GM19023 (cell line): ENCODE results near the gene MPP3.
"Not testable (repeated sequence)": the region's sequence is repeated elsewhere in the genome, so short reads cannot be mapped to it uniquely, and the experiment has no call there.

ENCODE experiments used
- ATAC-seq: cut with Tn5 transposase; IDR thresholded peaks from one replicate; pipeline ENCODE4 v1.9.1; 2021; ENCODE audit warnings: mild to moderate bottlenecking, moderate library complexity; ENCODE audit not compliant: unreplicated experiment

MPP3 gene, protein sequence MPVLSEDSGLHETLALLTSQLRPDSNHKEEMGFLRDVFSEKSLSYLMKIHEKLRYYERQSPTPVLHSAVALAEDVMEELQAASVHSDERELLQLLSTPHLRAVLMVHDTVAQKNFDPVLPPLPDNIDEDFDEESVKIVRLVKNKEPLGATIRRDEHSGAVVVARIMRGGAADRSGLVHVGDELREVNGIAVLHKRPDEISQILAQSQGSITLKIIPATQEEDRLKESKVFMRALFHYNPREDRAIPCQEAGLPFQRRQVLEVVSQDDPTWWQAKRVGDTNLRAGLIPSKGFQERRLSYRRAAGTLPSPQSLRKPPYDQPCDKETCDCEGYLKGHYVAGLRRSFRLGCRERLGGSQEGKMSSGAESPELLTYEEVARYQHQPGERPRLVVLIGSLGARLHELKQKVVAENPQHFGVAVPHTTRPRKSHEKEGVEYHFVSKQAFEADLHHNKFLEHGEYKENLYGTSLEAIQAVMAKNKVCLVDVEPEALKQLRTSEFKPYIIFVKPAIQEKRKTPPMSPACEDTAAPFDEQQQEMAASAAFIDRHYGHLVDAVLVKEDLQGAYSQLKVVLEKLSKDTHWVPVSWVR

DNA sequence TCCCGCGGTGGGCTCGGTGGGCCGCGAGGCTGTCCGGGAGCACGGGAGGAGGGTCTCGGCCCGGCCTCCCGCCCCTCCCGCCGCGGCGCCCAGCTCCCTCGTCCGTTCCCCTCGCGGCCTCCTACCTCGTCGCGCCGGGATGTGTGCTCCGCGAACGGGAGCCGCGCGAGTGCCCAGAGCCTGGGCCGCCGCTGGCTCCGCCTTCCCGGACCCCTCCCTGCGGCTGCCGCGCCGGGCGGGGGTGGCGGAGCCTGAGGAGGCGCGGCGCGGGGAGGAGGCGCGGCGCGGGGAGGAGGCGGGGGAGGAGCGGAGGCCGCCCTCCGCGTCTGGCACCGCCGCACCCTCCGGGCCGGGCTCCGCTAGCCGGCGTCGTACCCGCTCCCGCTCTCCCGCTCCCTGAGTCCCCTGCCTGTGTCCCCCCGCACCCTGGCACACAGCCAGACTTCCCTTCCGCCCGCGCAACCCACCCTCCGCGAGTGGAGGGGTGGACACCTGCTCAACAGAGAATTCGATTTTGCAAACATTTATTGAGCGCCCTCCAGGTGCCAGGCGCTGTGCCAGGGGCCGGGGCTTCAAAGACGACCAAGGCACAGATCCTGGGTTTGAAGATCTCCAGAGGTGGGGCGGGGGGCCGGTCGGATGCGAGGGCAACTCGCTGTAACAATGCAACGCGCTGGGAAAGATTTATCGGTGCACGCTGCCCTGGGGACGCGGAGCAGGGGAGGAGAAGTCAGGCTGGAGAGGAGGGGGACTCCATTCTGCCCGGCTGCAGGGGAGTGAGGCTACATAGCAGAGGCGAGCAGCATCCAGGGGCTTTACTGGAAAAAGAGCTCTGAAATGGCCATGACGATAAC, at the start of gene MPP3:
Gene MPP3 (minus strand): TSS at position 171 of the 854 bp plus-strand sequence. CDS start 1,240 bp downstream, outside the sequence.
- ATAC-seq = no peak

DNA sequence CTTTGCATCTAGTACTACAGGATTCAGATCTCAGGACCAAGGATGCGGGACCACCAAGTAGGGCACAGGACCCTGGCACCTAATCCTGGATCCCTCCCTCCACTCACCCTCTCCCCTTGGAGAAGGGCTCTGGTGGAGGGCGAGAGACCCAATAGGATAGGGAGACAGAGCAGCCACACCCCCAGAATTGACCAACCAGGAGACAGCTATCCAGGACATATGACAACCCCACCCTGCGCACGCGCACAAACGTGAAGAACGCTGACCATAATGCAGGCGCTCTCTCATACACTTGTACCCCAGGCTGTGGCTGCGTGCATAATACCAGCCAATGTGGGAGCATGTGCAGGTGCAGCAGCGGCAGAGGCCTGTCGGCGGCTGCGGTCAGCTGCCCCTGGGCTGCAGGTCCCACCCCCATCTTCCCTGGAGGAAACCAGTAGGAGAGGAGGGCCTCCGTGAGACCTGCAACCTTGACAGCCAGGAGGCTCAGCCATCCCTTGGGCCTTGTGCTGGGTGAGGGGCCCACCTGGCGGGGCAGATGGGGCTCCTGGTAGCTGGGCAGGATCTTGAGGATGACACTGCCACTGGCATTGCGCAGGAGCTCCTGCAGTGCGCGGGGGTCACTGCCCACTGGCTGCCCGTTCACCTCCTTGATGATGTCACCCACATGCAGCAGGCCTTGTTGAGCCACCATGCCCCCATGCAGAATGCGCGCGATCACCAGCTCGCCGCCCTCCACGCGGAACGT, 49.0 kb upstream of the MPP3 start:
- ATAC-seq = no peak

DNA sequence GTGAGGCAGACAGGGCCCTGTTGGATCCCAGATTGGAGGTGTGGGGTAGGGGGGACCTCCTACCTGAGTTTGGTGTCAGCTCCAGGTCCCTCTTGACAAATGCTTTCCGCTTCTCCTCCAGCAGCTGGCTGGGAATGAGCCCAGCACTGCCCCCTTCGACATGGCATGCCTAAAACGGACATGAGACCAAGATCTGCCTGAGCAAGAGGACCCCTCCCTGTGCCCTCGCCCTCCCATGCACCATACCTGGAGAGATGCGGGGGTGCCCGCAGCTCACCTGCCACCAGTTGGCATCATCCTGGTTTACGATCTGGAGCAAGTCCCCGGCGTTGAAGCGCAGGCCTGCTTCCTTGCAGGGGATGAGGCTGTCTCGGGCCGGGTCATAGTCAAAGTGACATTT, 48.2 kb upstream of the MPP3 start:
- ATAC-seq = no peak

DNA sequence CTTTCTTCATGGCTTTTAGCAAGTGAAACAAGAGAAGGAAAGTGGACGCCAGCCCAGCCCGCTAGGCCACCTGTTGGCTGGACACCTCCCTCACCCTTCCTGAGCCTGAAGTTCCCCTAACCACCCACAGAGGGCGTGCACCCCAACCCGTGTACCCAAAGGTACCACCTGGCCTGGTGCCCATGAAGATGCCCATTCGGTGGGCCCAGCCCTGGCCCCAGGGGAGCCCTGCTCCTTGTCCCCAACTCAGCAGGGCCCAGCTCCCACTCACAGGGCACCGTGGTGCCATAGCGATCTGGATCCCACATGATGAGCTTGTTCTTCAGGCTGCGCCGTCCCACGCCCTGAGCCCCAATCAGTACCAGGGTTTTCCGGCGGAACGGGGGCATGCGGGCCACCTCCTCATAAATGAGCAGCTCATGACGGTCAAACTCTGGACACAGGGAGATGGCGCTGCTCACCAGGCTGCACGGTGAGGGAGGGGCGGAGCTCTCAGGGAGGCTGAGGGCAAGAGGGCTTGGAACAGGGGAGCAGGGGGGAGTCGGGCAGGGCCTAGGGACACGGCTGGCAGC, 47.6 kb upstream of the MPP3 start:
- ATAC-seq = no peak

DNA sequence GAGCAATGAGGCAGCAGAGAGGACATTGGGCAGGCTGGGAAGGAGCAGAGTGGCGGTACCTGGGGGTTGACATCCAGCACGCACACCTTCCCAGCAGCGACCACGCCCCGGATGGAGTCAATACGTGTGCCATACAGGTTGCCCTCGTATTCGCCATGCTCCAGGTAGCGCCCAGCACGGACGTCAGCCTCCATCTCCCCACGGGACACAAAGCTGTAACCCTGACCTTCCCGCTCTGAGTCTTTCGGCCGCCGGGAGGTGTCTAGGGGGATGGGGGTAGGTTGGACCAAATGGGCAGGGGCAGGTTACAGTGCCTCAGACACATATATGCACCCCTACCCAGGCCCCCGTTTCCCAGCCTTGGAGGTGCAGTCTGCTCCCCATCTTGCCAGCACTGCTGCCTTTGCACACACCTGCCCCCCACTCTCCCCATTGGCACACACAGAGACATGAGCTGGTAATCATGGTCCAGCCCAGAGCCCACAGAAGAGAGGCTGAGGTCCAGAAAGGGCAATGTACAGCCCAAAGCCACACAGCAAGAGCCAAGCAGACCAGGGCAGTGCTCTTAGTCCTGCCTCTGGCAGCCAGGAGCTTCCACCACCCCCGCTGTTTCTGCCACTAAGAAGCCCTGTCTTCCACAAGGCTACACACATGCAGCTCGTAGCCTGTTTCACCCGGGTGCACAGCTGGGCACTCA, 46.9 kb upstream of the MPP3 start:
- no peak for ATAC-seq

DNA sequence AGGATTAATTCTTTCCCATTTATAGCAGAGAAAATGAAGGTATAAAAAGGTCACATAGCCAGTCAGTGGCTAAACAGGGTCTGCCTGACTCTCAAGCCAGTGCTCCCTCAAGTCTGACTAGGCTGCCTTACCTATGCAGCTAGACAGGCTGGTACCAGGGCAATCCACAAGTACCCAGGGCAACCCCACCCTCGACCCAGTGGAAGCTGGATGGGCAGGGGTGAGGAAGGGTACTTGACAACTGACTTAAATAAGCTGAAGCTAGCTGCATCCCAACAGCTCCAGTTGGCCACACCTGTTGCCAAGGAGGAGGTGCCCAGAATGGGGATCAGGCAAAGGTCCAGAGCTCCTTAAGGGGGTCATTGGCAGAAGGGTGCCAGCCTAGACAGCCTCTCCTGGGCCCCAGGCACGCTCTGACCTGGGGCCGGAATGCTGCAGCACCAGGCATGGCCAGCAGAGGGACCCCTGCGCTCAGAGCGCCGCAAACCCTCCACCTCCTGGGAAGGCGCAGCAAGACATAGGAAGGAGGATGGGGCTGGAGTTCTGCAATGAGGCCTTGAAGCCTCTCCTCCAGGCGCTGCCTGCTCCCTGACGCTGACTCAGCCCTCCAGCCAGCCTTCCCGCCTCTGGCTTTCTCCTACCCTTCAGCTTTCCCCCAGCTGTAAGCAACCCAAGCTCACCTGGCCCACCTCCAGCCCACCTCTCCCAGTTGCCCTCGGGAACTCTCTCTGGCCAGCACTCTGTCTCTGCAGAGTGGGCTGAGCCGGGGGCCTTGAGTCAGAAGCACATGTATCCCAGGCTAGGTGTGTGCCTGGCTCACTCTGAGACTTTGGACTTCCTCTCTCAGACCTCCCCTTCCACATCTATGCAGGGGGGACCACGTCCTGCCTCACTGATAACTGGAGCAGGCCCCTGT, 45.6 kb upstream of the MPP3 start:
- ATAC-seq = peak; percentile 50

DNA sequence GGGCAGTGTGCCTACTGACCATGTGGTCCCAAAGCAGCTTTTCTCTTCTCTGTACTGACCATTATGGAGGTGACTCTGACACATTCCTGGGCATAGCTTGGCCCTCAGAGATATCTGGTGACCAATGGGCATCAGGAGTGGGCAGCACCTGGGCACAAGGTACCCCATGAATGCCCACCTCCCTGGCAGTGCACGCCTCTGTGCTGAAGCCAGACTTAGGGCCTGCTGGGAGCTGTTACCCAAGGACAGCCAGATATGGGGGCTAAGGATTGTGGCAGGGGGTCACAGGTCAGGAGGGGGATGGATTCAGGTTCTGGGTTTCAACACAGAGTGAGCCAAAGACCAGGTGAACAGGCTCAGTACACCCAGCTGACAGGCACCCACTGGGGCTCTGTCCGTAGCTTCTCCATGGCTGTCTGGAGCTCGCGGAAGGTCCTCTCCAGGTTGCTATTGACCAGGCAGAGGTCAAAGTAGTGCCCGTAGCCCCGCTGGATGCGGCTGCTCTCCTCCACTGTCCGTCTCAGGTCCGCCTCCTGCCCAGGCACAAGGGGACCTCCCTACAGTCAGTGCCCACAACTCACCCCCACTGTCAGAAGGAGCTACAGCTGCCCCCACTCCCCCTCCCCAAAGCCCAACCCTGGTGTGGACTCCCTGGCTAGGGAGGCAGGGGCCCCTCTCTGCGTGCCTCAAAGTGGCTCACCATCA, 44.7 kb upstream of the MPP3 start:
- ATAC-seq = no peak

DNA sequence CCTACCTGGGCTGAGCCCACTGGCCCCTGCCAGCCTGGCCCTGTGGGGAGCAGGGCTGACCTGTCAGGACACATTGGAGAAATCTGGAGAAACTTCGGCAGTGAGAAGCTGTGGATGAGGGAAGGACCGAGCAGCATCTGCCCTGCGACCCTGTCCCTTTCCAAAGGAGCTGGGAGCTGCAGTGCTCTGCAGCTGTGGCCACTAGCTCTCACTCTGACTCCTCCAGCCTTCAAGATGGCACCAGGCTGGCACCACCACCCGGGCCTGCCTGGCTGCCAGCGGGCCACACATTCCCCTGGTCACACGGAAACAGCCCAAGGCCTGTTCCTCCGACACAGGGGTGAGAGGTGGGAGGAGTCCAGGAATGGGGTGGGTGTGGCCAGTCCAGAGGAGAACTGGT, 44.1 kb upstream of the MPP3 start:
- no peak for ATAC-seq

DNA sequence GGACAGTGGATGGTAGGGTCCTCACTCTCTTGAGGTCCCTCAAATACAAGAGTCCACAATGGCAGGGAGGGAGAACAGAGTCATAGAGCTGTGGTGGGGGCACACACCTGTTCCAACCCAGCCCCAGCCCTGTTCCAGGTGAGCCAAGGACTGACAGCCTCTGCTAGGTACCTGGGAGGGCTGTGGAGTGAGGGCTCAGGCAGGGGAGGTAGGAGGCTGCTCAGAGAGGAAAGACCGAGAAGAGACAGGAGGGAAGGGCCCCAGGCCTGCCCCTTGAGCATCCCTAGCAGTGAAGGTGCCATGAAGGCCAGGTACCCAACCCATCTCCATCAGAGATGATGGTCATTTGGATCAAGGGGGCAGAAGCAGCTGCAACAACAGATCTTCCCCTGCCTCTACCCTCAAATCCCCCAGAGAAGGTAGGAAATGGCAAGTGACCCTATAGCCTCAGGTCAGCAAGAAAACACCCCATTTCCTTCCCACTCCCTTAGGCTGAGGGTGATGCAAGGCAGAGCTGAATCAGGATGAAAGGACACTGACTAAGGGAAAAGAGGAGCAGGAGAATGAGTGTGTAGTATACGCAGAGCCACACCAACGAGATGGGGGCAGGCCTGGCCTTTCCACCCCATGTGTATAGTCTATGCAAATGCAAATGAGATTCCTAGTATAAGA, 42.7 kb upstream of the MPP3 start:
- ATAC-seq = no peak

DNA sequence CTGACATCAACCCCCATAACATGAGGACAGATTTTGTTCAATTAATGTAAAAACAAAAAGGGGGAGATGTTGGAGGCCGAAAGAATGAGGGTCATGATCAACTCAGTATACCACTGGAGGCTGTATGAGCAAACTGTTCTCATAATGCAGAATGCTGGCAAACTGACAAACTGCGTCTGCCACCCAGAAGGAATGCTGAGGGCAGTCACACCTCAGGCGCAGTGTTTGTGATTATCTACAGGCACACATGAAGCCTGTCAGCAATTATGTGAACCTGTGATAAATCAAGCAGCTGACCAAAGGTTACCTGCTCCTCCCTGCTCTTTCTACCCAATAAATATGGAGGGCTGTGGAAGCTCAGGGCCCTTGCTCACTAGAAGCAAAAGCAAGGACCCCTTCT, 41.3 kb upstream of the MPP3 start:
- ATAC-seq = no peak

DNA sequence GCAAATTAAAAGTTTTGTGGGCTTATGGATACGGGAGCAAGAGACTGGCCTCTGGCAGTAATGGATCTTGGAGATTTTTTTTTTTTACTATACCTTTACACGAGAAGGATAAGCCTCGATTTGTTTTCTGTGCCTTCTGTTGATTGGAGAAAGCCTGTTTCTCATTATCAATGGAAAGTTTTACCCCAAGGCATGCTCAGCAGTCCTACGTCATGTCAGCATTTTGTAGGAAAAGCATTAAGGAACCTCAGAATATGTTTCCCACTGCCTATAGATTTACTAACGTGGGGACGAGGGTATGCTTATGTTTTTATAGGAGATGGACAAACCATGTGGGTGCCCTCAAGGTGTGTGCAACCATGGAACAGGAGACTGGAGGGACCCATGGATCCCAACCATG, 40.9 kb upstream of the MPP3 start:
- ATAC-seq = no peak

DNA sequence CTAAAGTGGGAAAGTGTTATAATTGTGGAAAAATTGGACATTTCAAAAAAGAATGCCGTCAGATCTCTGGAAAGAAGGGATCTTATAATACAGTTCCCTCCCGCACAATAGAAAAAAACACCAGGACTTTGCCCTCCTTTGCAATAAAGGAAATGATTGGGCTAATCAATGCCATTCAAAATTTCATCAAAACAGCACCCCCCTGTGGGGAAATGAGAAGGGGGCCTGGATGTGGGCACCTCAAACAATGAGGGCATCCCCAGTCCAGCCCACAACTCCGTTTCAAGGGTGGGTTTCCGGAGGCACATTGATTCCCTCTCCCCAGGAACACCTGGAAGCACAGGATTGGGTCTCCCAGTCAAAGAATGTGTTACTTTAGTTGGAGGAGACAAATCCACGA, 40.1 kb upstream of the MPP3 start:
- no peak for ATAC-seq

DNA sequence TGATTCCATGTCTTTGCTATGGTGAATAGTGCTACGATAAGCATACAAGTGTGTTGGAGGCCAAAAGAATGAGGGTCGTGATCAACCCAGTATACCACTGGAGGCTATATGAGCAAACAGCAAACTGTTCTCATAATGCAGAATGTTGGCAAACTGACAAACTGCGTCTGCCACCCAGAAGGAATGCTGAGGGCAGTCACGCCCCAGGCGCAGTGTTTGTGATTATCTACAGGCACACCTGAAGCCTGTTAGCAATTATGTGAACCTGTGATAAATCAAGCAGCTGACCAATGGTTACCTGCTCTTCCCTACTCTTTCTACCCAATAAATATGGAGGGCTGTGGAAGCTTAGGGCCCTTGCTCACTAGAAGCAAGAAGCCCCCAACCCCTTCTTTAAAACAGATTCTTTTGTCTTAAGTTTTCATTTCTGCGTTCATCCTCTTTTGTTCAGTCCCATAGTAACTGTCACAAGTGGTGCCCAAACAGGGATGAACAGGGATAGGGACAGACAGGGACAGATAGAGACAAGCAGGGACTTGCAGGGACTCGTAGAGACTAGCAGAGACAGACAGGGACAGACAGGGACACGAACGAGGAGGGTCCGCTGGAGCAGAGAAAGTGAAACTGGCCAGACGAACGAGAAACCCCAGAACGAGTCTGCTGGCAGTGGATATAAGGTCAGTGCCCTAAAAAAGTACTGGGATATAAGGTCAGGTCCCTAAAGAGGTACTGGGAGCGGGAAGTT, 39.2 kb upstream of the MPP3 start:
- no peak for ATAC-seq

DNA sequence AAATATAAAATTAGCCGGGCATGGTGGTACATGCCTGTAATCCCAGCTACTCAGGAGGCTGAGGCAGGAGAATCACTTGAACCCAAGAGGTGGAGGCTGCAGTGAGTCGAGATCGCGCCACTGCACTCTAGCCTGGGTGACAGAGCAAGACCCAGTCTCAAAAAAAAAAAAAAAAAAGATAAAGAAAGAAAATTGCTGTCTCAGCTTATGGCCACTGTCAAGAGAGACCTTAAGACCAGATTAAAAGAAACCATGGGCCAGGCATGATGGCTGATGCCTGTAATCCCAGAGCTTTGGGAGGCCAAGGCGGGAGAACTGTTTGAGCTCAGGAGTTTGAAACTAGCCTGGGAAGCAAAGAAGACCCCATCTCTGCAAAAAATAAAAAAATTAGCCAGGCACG, 36.1 kb upstream of the MPP3 start:
- not testable (repeated sequence) for ATAC-seq

DNA sequence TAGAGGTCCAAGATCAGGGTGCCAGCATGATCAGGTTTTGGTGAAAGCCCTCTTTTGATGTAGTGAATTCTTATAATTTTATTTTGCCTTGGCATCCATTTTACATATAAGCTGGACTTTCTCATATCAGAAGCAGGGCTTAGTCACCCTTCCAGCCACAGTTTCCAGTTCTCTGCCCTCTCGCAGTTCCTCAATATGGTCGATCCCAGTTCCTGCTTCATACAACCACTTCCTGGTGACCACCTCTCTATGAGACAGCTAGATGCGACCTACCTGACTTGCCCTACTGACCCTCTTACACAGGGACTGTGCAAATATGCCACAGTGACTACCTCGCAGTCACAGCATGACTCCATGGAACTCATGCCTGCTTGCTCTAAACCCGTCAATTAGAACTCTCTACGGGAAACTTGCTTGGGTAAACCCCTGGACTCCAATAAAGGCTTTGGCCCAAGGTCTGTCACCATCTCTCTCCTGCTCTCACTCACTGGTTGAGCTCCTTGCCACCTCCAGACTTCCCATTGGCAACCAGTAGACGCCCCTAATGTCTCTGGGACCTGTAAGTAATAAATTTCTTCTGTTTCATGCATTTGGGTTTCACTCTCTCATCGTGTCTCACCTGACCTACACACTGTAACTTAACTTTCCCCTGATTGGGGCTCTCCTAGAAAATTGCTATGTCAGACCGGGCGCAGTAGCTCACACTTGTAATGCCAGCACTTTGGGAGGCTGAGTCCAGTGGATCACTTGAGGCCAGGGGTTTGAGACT, 35.5 kb upstream of the MPP3 start:
- ATAC-seq = no peak

DNA sequence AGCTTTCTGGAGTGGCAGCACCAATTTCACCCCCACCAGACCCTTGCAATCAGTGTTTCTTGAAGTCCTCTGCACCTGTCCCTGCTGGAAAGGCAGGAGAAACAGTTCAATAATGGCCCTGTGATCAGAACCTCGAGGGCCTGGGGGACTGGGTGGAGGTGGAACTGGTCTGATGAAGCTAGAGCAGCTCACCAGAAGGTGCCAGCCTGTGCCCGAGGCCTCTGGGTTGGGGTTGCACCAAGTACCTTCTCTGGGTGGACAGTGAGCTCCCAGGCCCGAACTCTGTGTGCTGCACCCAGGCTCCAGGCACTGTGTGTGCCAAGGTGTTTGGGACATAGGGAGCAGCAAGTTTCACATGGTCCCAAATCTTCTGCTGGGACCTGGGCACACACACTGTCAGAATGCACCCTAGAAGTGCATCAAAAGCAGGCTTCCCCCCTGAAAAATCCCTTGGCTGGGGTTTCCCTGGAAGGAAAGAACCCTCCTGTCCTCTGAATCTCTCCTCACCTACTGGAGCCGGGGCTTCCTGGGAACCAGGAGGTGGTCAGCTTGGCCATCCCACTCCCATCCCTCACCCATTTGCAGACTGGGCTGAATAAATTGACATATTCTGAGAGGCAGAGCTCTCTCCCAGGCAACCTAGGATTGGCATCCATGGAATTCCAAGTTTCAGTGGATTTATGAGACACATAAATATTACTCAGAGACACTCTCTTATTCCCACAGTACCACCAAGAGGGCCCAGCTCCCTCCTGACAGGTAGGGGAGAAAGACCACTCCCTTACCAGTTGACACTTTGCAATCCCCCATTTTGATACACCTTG, 31.4 kb upstream of the MPP3 start:
- ATAC-seq = no peak
